B cell (primary cell): ENCODE data around the gene RAP1GAP. TPM values are rescaled to one million over a fixed set of nuclear protein-coding genes. Genes with fewer than 3 reads are reported as not detected.

ENCODE experiments used
- ATAC-seq: fragments of 200-7000 bp; cut with Tn5 transposase; one replicate; pipeline ENCODE4 v1.10.0; 2021; ENCODE audit warnings: low read depth, mild to moderate bottlenecking, moderate number of reproducible peaks, moderate library complexity
- CTCF ChIA-PET: fragments of 350-600 bp; sonication (Branson Sonifier 250); formaldehyde crosslinking; loops from one replicate; lab custom pipeline; 2021; ENCODE audit warnings: antibody characterized with exemption, inconsistent platforms; lab: Charles Lee
- POLR2A ChIA-PET: fragments of 350-600 bp; sonication (Branson Sonifier 250); formaldehyde crosslinking; loops from one replicate; lab custom pipeline; 2021; ENCODE audit warnings: antibody characterized with exemption; lab: Charles Lee
- DNase-seq: peaks from one replicate; pipeline ENCODE4 v3.0.0; 2013
- H2AFZ ChIP-seq: 2 replicates; pipeline ENCODE4 v1.6.1; 2012; ENCODE audit warnings: mild to moderate bottlenecking, low read depth, low read length; ENCODE audit not compliant: insufficient read depth, poor library complexity, severe bottlenecking
- H3K27ac ChIP-seq, 2 donors: 1 replicate in 1 of 2; 2 replicates in 1 of 2; pipeline ENCODE4 v1.5.1; 2012 to 2013; ENCODE audit warnings: low read length in 2 of 2, mild to moderate bottlenecking in 2 of 2, moderate library complexity in 1 of 2
- H3K27me3 ChIP-seq, 4 experiments: fragments of 200-600 bp in 1 of 4; sonication (generic) in 1 of 4; replicated peaks in 1 of 4; 1 replicate in 2 of 4; 2 replicates in 2 of 4; pipeline versions ENCODE4 v1.6.1 to v1.7.0; 2013 to 2016; ENCODE audit warnings: low read length in 3 of 4, mild to moderate bottlenecking in 2 of 4, mixed read lengths in 1 of 4, moderate library complexity in 1 of 4; ENCODE audit not compliant: insufficient read depth in 4 of 4, control insufficient read depth in 3 of 4; ENCODE audit errors: control extremely low read depth in 1 of 4
- H3K36me3 ChIP-seq, 2 experiments: replicated peaks in 1 of 2; 1 replicate in 1 of 2; 2 replicates in 1 of 2; pipeline versions ENCODE4 v1.6.1 to v1.7.1; 2013; ENCODE audit warnings: low read length in 1 of 2; ENCODE audit not compliant: insufficient read depth in 2 of 2, control insufficient read depth in 1 of 2; ENCODE audit errors: control extremely low read depth in 1 of 2, extremely low read depth in 1 of 2
- H3K4me1 ChIP-seq, 2 donors: fragments of 200-600 bp in 1 of 2; sonication (generic) in 1 of 2; 1 replicate in 1 of 2; 2 replicates in 1 of 2; pipeline versions ENCODE4 v1.5.1 to v1.6.1; 2013 to 2017; ENCODE audit warnings: low read length in 2 of 2; ENCODE audit not compliant: control insufficient read depth in 2 of 2, insufficient read depth in 2 of 2
- H3K4me2 ChIP-seq: replicated peaks from 2 replicates; pipeline ENCODE3; 2012; ENCODE audit warnings: mild to moderate bottlenecking, low read depth, low read length; ENCODE audit not compliant: poor library complexity, severe bottlenecking
- H3K4me3 ChIP-seq, 5 experiments: fragments of 200-600 bp in 1 of 5; sonication (generic) in 1 of 5; 1 replicate in 3 of 5; 2 replicates in 2 of 5; pipeline versions ENCODE4 v1.5.1 to v1.7.0; 2011 to 2016; ENCODE audit warnings: low read length in 4 of 5, mild to moderate bottlenecking in 4 of 5, low read depth in 2 of 5, control low read depth in 1 of 5, moderate library complexity in 1 of 5; ENCODE audit not compliant: insufficient read depth in 1 of 5; ENCODE audit errors: control extremely low read depth in 1 of 5, extremely low read depth in 1 of 5
- H3K79me2 ChIP-seq: fragments of 200-600 bp; sonication (generic); one replicate; pipeline ENCODE4 v1.6.0; 2016; ENCODE audit warnings: low read length; ENCODE audit not compliant: control insufficient read depth, insufficient read depth
- H3K9ac ChIP-seq: fragments of 200-600 bp; sonication (generic); 2 replicates; pipeline ENCODE4 v1.6.1; 2017; ENCODE audit warnings: mild to moderate bottlenecking, low read length, moderate library complexity
- H3K9me3 ChIP-seq, 3 donors: one replicate each; pipeline versions ENCODE4 v1.6.1 to v1.7.1; 2013; ENCODE audit warnings: low read length in 2 of 3; ENCODE audit not compliant: control insufficient read depth in 2 of 3, insufficient read depth in 1 of 3; ENCODE audit errors: control extremely low read depth in 1 of 3
- H4K20me1 ChIP-seq: 2 replicates; pipeline ENCODE4 v1.6.0; 2012; ENCODE audit warnings: mild to moderate bottlenecking, low read length; ENCODE audit not compliant: insufficient read depth, control insufficient read depth, poor library complexity, severe bottlenecking
- H3K27ac Mint-ChIP-seq: one replicate; pipeline ENCODE4 v1.8.0; 2021; ENCODE audit warnings: mixed read lengths
- H3K27me3 Mint-ChIP-seq: one replicate; pipeline ENCODE4 v1.8.0; 2021; ENCODE audit warnings: mixed read lengths
- H3K4me1 Mint-ChIP-seq: one replicate; pipeline ENCODE4 v1.8.0; 2021; ENCODE audit warnings: mixed read lengths
- H3K4me3 Mint-ChIP-seq: one replicate; pipeline ENCODE4 v1.8.0; 2021; ENCODE audit warnings: mixed read lengths
- H3K9me3 Mint-ChIP-seq: one replicate; pipeline ENCODE4 v1.8.0; 2022; ENCODE audit warnings: mixed read lengths; ENCODE audit not compliant: insufficient read depth
- EZH2 ChIP-seq: IDR thresholded peaks from 2 replicates; pipeline ENCODE4 v1.6.1; 2012; ENCODE audit warnings: borderline replicate concordance, low read depth, mild to moderate bottlenecking, moderate library complexity, low read length; ENCODE audit not compliant: insufficient read depth, poor library complexity, severe bottlenecking
- WGBS: methylation state at CpG from one replicate; pipeline ENCODE4 v1.1.5; 2013; ENCODE audit warnings: missing lambda C conversion rate; ENCODE audit not compliant: insufficient coverage; 5-methylcytosine and 5-hydroxymethylcytosine counted together
- intact Hi-C: fragments of 100-400 bp; cut with micrococcal nuclease; formaldehyde crosslinking; loops from one replicate; pipeline ENCODE4 v1.10.0; 2022
- polyA plus RNA-seq: library from polyadenylated mRNA; depleted of rRNA; stranded (reverse); fragments of >200 nt; gene quantifications from 2 replicates; pipeline ENCODE4 v1.2.3, GENCODE V29; 2012
- total RNA-seq, 2 donors: library from RNA; stranded (reverse); fragments of 120-200 nt in 1 of 2; gene quantifications; 1 replicate in 1 of 2; 2 replicates in 1 of 2; pipeline versions ENCODE4 v1.2.3 to v1.2.4, GENCODE V29; 2013 to 2022
- TF ChIP-seq, protein P1 (sequence below): fragments of 200-600 bp; IDR thresholded peaks from one replicate; pipeline ENCODE4 v1.8.0; 2022; ENCODE audit warnings: antibody characterized with exemption, mild to moderate bottlenecking

The RAP1GAP gene
- total and polyA plus RNA-seq, 2 donors (not counting 1 experiment from before 2014, with no cell fraction given) = 0.07 to 0.09 TPM

GRCh38 chr1:21618059-21618458 is 51.1 kb downstream of the RAP1GAP start:
- Mint-ChIP-seq H3K4me3 (no peak overlapping the region), H3K4me1 (peaks cover 11% of the 10 kb centered on the region), H3K27me3 (peaks cover 20% of the 10 kb centered on the region), H3K9me3 (no peaks in the 10 kb centered on the region), H3K27ac (no peak overlapping the region)
- intact Hi-C loops = no loop called here
- Histone ChIP-seq H2AFZ (no peak overlapping the region), H3K79me2 (no peaks in the 10 kb centered on the region), H4K20me1 (no peaks in the 10 kb centered on the region), H3K9me3 (no peaks in the 10 kb centered on the region), H3K9ac (no peak overlapping the region), H3K36me3 (no peaks in the 10 kb centered on the region), H3K4me1 (peaks cover 0 to 8% of the 10 kb centered on the region in 2 donors), H3K27me3 (peaks cover 0 to 24% (median 7%) of the 10 kb centered on the region in 4 experiments), H3K4me2 (no peak overlapping the region), H3K4me3 (no peak overlapping the region), H3K27ac (no peak overlapping the region)
- DNase-seq = no peak
- TF ChIP-seq EZH2 = no peak
- TF ChIP-seq, protein P1, sequence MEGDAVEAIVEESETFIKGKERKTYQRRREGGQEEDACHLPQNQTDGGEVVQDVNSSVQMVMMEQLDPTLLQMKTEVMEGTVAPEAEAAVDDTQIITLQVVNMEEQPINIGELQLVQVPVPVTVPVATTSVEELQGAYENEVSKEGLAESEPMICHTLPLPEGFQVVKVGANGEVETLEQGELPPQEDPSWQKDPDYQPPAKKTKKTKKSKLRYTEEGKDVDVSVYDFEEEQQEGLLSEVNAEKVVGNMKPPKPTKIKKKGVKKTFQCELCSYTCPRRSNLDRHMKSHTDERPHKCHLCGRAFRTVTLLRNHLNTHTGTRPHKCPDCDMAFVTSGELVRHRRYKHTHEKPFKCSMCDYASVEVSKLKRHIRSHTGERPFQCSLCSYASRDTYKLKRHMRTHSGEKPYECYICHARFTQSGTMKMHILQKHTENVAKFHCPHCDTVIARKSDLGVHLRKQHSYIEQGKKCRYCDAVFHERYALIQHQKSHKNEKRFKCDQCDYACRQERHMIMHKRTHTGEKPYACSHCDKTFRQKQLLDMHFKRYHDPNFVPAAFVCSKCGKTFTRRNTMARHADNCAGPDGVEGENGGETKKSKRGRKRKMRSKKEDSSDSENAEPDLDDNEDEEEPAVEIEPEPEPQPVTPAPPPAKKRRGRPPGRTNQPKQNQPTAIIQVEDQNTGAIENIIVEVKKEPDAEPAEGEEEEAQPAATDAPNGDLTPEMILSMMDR = no peak
- CTCF ChIA-PET = no interaction called here
- WGBS = 91% methylated on average over 7 of the region's 7 CpGs
- ATAC-seq = no peak
- POLR2A ChIA-PET = no interaction called here

- Histone ChIP-seq H3K4me1 (peaks cover 0 to 3% of the 10 kb centered on the region in 2 donors), H2AFZ (no peak overlapping the region), H3K27me3 (peaks cover 0 to 19% (median 5%) of the 10 kb centered on the region in 4 experiments), H3K4me2 (no peak overlapping the region), H3K4me3 (no peak overlapping the region), H3K9me3 (no peaks in the 10 kb centered on the region), H3K27ac (no peak overlapping the region), H4K20me1 (no peaks in the 10 kb centered on the region), H3K36me3 (no peaks in the 10 kb centered on the region), H3K79me2 (no peaks in the 10 kb centered on the region), H3K9ac (no peak overlapping the region)
- no peak for TF ChIP-seq EZH2
- TF ChIP-seq, protein P1 = no peak
- Mint-ChIP-seq H3K27ac (no peak overlapping the region), H3K4me3 (no peak overlapping the region), H3K9me3 (no peaks in the 10 kb centered on the region), H3K27me3 (peaks cover 15% of the 10 kb centered on the region), H3K4me1 (peaks cover 7% of the 10 kb centered on the region)
- 94% methylated on average over 15 of the region's 16 CpGs for WGBS
- DNase-seq (no peak), ATAC-seq (no peak)
- ChIA-PET CTCF (no interaction called here), POLR2A (no interaction called here)
- intact Hi-C loops = no loop called here
Observed at GRCh38 chr1:21617126-21617738, 51.9 kb downstream of the RAP1GAP start.
